ENCODE measurements around the gene KCNAB1.

DNA sequence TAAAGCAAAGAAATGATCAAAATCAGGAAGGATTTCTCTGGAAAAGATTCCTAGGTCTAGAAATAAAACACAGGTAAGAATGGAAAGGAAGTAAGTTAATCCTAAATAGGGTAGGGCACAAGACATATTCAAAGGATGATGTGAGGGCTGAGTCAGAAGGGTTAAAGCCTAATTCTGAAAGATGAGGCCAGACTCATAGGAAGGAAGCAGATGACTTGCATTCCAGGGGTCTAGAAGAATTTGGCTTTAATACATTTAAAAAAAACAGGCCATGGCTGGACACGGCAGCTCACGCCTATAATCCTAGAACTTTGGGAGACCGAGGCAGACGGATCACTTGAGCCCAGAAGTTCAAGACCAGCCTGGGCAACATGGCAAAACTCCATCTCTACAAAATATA is 431.4 kb downstream of the KCNAB1 start:
- TF ChIP-seq, protein P1, sequence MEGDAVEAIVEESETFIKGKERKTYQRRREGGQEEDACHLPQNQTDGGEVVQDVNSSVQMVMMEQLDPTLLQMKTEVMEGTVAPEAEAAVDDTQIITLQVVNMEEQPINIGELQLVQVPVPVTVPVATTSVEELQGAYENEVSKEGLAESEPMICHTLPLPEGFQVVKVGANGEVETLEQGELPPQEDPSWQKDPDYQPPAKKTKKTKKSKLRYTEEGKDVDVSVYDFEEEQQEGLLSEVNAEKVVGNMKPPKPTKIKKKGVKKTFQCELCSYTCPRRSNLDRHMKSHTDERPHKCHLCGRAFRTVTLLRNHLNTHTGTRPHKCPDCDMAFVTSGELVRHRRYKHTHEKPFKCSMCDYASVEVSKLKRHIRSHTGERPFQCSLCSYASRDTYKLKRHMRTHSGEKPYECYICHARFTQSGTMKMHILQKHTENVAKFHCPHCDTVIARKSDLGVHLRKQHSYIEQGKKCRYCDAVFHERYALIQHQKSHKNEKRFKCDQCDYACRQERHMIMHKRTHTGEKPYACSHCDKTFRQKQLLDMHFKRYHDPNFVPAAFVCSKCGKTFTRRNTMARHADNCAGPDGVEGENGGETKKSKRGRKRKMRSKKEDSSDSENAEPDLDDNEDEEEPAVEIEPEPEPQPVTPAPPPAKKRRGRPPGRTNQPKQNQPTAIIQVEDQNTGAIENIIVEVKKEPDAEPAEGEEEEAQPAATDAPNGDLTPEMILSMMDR (IDR thresholded peaks at IDR 0.05), result no peak
- TF ChIP-seq POLR2A (IDR thresholded peaks at IDR 0.05), result no peak

Data from breast epithelium (tissue), 3 donors.